ENCODE results near the gene SORCS3. TPM values are rescaled to one million over a fixed set of nuclear protein-coding genes. Genes with fewer than 3 reads are reported as not detected.

The SORCS3 gene
- total RNA-seq, 1 experiment from 2014 or later = not detected

GRCh38 chr10:105121743-105122142 is 480.7 kb downstream of the SORCS3 start:
- Mint-ChIP-seq H3K9me3 (ENCODE audit: unreplicated experiment) (peaks cover 24% of the 10 kb centered on the region), H3K36me3 (ENCODE audit: insufficient read depth, unreplicated experiment) (no peaks in the 10 kb centered on the region), H3K27ac (ENCODE audit: low read depth, unreplicated experiment) (no peak overlapping the region), H3K4me3 (ENCODE audit: unreplicated experiment) (no peak overlapping the region), H3K27me3 (ENCODE audit: insufficient read depth, unreplicated experiment) (no peaks in the 10 kb centered on the region), H3K4me1 (ENCODE audit: insufficient read depth, unreplicated experiment) (no peaks in the 10 kb centered on the region)
- DNase-seq (ENCODE audit: unreplicated experiment) = no peak
- TF ChIP-seq CTCF (IDR thresholded peaks at IDR 0.05; ENCODE audit: unreplicated experiment) = no peak
- CTCF ChIA-PET = interaction anchor here (1.2 kb wide), 1 partner anchor 715 kb away, joined by 3 read pairs; no protein-coding TSS in a partner anchor
- no TSS peak for BruUV-seq (replicated peaks)
- POLR2A ChIA-PET = no interaction called here
- intact Hi-C loops (cut with micrococcal nuclease) = no loop called here

DNA sequence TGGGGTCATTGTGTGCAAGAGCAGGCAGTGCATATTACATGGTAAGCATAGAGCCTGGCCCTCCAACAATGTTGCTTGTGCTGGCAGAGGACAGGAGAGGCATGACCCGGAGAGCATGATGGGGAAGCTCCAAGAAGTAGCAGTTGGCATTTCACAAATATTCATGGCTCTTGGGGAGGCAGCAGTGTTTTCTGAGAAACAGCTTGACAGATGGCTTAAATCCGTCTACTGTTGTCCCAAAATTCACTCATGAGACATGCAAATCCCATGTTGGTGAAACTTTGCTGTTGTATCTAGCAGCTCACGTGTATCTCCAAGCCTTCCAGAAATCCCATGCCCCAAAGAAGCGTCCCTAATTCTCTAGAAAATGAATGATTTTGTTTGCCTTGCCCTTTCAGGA is 487.0 kb downstream of the SORCS3 start:
- Mint-ChIP-seq H3K9me3 (ENCODE audit: unreplicated experiment) (peaks cover 15% of the 10 kb centered on the region), H3K36me3 (ENCODE audit: insufficient read depth, unreplicated experiment) (no peaks in the 10 kb centered on the region), H3K27me3 (ENCODE audit: insufficient read depth, unreplicated experiment) (no peaks in the 10 kb centered on the region), H3K4me1 (ENCODE audit: insufficient read depth, unreplicated experiment) (no peaks in the 10 kb centered on the region), H3K27ac (ENCODE audit: low read depth, unreplicated experiment) (no peak overlapping the region), H3K4me3 (ENCODE audit: unreplicated experiment) (no peak overlapping the region)
- intact Hi-C loops (cut with micrococcal nuclease) = no loop called here
- DNase-seq (ENCODE audit: unreplicated experiment) = no peak
- no TSS peak for BruUV-seq (replicated peaks)
- ChIA-PET CTCF (no interaction called here), POLR2A (no interaction called here)
- no peak for TF ChIP-seq CTCF (IDR thresholded peaks at IDR 0.05; ENCODE audit: unreplicated experiment)

GRCh38 chr10:105138358-105138757 is 497.3 kb downstream of the SORCS3 start:
- ChIA-PET POLR2A (no interaction called here), CTCF (no interaction called here)
- Mint-ChIP-seq H3K27me3 (ENCODE audit: insufficient read depth, unreplicated experiment) (no peaks in the 10 kb centered on the region), H3K4me3 (ENCODE audit: unreplicated experiment) (no peak overlapping the region), H3K4me1 (ENCODE audit: insufficient read depth, unreplicated experiment) (no peaks in the 10 kb centered on the region), H3K9me3 (ENCODE audit: unreplicated experiment) (peaks cover 8% of the 10 kb centered on the region), H3K36me3 (ENCODE audit: insufficient read depth, unreplicated experiment) (no peaks in the 10 kb centered on the region), H3K27ac (ENCODE audit: low read depth, unreplicated experiment) (no peak overlapping the region)
- intact Hi-C loops (cut with micrococcal nuclease) = no loop called here
- DNase-seq (ENCODE audit: unreplicated experiment) = no peak
- no peak for TF ChIP-seq CTCF (IDR thresholded peaks at IDR 0.05; ENCODE audit: unreplicated experiment)
- no TSS peak for BruUV-seq (replicated peaks)

GRCh38 chr10:105139363-105139896 is 498.3 kb downstream of the SORCS3 start:
- DNase-seq (ENCODE audit: unreplicated experiment) = no peak
- BruUV-seq (replicated peaks) = no TSS peak
- POLR2A ChIA-PET = no interaction called here
- Mint-ChIP-seq H3K4me1 (ENCODE audit: insufficient read depth, unreplicated experiment) (no peaks in the 10 kb centered on the region), H3K36me3 (ENCODE audit: insufficient read depth, unreplicated experiment) (no peaks in the 10 kb centered on the region), H3K4me3 (ENCODE audit: unreplicated experiment) (no peak overlapping the region), H3K27me3 (ENCODE audit: insufficient read depth, unreplicated experiment) (no peaks in the 10 kb centered on the region), H3K27ac (ENCODE audit: low read depth, unreplicated experiment) (no peak overlapping the region), H3K9me3 (ENCODE audit: unreplicated experiment) (peaks cover 10% of the 10 kb centered on the region)
- no peak for TF ChIP-seq CTCF (IDR thresholded peaks at IDR 0.05; ENCODE audit: unreplicated experiment)
- CTCF ChIA-PET = interaction anchor here (0.7 kb wide), 1 partner anchor 42 kb away, joined by 3 read pairs; no protein-coding TSS in a partner anchor
- intact Hi-C loops (cut with micrococcal nuclease) = no loop called here
